GM21825 (cell line): ENCODE results near the gene SETD2.
A peak's percentile ranks its signal among the peaks of the same experiment; 100 is the strongest.
"Not testable (repeated sequence)": the region's sequence is repeated elsewhere in the genome, so short reads cannot be mapped to it uniquely, and the experiment has no call there.

Source experiments
- ATAC-seq: cut with Tn5 transposase; IDR thresholded peaks from one replicate; pipeline ENCODE4 v1.9.1; 2021; ENCODE audit warnings: mild to moderate bottlenecking, moderate library complexity; ENCODE audit not compliant: unreplicated experiment

SETD2 gene, protein sequence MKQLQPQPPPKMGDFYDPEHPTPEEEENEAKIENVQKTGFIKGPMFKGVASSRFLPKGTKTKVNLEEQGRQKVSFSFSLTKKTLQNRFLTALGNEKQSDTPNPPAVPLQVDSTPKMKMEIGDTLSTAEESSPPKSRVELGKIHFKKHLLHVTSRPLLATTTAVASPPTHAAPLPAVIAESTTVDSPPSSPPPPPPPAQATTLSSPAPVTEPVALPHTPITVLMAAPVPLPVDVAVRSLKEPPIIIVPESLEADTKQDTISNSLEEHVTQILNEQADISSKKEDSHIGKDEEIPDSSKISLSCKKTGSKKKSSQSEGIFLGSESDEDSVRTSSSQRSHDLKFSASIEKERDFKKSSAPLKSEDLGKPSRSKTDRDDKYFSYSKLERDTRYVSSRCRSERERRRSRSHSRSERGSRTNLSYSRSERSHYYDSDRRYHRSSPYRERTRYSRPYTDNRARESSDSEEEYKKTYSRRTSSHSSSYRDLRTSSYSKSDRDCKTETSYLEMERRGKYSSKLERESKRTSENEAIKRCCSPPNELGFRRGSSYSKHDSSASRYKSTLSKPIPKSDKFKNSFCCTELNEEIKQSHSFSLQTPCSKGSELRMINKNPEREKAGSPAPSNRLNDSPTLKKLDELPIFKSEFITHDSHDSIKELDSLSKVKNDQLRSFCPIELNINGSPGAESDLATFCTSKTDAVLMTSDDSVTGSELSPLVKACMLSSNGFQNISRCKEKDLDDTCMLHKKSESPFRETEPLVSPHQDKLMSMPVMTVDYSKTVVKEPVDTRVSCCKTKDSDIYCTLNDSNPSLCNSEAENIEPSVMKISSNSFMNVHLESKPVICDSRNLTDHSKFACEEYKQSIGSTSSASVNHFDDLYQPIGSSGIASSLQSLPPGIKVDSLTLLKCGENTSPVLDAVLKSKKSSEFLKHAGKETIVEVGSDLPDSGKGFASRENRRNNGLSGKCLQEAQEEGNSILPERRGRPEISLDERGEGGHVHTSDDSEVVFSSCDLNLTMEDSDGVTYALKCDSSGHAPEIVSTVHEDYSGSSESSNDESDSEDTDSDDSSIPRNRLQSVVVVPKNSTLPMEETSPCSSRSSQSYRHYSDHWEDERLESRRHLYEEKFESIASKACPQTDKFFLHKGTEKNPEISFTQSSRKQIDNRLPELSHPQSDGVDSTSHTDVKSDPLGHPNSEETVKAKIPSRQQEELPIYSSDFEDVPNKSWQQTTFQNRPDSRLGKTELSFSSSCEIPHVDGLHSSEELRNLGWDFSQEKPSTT (N-terminal part only)

DNA sequence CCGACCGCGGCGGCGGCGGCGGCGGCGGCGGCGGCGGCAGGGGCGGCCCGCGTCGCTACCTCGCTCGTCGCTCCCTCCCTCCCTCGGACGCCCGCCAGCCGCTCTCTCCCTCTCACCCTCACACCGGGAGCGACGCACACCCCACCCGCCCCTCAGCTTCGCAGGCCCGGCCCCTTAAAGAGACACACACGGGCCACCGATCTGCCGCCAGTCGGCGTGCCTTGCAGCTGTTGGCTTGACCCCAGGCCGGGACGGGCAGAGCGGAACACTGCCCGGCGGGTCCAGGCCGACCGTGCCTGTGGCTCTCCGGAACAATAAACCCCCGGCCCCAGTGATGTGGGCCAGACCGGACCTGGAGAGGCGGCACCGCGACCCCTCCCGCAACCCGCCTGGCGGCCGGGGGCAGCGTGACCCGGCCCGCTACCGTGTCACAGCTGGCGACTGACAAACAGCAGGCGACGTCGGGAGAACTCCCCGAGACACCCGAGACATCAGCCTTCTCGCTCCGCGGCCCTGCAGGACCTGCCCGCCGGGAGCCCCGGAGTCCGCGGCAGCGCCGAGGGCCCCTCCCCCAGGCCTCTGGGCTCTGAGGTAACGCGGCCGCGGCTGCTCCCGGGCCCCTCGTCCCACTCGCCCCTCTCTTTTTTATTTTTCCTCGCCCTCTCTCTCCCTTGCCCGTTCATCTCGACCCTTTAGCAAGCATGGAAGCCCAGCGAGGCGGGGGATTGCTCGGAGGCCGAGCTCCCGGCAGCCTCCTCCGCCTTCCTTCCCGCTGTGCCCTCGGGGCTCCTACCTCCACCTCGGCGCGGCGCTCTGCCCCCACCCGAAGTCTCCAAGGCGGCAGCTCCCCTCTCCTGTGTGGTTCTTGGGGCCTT lies at the start of gene SETD2:
Gene SETD2, minus strand, starts transcription at position 107 of the 875 bp plus-strand sequence. CDS start 189 bp downstream, outside the sequence.
- peak; percentile 68 for ATAC-seq

DNA sequence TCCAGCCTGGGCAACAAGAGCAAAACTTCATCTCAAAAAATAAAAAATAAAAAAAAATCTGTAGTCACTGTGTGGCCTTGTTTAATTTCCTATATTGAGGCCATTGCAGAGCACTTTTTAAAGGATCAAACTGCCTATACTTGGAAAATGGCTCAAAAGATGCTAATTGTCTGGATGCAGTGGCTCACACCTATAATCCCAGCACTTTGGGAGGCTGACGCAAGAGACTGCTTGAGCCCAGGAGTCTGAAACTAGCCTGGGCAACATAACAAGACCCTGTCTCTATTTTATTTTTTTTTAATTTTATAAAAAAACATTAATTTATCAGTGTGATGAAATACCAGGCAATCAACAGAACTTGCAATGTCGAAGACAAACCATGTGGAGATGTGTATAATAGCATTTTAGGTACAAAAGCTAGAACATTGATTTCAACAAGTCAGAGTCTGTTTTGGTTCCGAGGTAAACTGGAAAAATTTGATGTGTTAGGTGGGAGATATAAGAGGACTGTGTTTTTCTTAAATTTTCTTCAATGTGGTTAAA lies 47.0 kb upstream of the SETD2 start:
- ATAC-seq = no peak

DNA sequence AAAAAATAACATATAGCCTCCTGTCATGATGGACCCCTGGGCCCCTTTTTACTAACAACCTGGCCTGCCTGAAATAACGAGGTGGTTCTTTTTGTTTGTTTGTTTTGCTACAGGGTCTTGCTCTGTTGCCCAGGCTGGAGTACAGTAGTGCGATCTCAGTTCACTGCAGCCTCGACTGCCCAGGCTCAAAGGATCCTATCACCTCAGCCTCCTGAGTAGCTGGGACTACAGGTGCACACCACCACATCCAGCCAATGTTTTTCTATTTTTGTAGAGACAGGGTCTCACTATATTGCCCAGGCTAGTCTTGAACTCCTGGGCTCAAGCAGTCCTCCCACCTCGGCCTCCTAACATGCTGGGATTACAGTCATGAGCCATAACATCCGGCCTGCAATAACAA lies 42.1 kb upstream of the SETD2 start:
- not testable (repeated sequence) for ATAC-seq

DNA sequence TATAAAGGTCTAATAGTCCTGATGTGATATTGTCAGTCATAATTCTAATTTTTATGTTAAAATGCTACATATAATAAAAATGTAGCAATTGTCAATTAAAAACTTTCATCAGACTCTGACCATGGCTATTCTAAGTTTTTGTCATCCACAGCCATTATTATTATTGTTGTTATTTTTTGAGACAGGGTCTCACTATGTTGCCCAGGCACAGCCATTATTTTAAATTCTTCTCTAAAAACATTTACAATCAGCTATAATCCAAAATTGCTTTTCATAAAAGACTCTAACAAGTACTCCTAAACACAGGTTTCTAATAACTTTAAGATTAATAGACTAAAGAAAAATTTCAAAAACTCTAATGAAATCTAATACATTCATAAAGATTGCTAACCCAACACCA lies 41.0 kb upstream of the SETD2 start:
- no peak for ATAC-seq

DNA sequence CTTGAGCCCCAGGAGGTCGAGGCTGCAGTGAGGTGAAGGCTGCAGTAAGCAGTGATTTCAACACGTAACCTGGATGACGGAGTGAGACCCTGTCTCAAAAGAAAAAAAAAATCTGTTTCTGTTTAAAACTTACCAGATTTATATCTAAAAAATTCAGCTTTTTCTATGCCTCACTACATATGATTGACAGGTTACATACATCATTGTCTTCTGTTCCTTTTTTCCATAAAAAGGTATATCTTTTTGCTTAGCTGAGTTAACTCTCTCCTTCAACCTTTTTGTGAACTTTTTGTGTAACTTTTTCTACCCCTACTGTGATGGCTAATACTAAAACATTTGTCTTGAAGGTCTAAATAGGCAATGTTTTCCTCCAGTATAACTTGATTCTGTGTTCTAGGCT lies 38.6 kb upstream of the SETD2 start:
- no peak for ATAC-seq

DNA sequence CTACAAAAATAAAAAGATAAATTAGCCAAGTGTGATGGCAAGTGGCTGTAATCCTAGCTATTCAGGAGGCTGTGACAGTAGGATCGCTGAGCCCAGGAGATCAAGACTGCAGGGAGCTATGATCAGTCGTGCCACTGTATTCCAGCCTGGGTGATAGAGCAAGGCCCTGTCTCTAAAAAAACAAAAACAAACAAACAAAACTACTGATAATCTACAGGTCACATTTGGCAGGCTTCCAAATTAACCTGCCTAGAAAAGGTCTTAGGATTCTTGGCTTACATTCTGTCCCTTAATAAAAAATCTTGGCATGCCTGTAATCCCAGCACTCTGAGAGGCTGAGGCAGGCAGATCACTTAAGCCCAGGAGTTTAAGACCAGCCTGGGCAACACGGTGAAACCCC lies 33.4 kb upstream of the SETD2 start:
- ATAC-seq = no peak

DNA sequence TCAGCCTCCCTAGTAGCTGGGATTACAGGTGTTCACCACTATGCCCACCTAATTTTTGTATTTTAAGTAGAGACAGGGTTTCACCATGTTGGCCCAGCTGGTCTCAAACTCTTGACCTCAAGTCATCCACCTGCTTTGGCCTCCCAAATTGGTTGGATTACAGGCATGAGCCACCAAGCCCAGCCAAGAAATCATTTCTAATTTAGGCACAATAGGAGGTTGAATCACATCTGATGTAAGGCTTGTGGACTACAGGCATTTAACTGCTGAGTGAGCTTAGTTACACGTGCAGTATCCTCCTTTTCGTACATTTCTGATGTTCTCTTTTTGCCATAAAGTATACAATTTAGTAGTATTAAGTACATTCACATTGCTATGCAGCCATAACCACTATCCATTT lies 31.1 kb upstream of the SETD2 start:
- no peak for ATAC-seq

DNA sequence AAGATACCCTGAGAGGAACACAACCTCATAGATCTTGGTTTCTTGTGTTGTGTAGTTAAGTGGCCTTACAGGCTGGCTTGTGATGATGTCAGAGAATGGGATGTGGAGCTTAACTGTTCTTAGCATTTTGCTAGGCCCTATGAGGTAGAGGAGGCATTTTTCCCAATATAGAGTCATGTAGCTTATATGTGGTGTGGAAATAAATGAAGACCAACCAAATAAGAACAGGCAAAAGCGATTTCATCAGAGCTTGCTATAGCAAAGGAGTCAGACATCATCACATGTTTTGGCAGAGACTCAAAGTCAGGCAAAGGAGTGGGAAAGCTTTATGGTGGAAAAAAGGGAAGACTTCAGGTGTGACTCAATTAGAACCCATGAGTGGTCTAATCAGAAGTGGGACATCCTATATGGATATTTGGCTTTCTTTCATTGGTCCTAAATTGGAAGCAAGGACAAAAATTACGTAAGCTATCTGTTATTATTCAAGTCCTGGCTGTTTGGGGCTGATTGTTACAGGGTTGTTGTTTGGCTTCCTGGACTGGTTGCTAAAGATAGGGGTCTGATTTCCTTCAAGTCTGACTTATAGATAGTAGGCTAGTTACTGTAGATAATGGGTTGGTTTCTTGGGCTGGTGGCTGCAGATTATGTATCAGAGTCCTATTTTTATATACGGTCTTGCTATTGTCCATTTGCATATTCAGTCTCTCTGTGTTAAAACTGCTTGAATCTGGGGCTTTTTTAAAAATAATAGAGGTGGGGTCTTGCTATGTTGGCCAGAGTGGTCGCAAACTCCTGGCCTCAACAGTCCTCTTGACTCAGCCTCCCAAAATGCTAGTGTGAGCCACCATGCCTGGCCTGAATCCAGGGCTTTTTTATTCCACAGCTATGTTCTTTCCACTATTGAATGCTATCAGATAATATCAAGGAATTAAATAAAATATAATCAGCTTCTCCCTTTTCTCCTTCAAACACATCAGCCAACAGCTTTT lies 30.3 kb upstream of the SETD2 start:
- ATAC-seq = no peak

DNA sequence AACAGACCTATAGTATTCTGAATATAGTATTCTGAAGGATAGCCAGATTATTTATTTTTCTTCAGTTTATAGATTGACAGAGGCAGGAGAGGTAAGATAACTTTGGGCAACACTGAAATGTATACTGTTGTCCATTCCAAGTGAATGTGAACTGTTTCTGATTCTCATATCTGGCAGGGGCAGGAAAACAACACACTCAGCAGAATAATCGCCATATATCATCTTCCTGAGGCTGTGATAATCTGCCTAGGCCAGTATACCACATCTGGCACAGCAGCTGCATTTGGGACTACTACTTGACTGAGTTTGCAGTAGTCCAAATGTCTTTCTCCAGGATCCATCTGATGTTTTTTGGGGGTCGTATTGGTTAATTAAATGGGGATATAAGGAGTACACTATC lies 22.4 kb upstream of the SETD2 start:
- ATAC-seq = no peak

DNA sequence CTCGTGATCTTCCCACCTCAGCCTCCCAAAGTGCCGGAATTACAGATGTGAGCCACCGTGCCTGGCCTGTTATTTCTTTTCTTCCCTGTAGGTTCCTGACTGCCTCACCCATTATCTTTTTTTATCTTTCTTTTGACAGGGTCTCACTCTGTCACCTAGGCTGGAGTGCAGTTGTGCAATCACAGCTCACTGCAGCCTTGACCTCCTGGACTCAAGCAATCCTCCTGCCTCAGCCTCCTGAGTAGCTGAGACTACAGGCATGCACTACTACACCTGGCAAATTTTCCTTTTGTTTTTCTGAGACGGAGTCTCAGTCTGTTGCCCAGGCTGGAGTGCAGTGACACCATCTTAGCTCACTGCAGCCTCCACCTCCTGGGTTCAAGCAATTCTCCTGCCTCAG lies 17.8 kb upstream of the SETD2 start:
- not testable (repeated sequence) for ATAC-seq

DNA sequence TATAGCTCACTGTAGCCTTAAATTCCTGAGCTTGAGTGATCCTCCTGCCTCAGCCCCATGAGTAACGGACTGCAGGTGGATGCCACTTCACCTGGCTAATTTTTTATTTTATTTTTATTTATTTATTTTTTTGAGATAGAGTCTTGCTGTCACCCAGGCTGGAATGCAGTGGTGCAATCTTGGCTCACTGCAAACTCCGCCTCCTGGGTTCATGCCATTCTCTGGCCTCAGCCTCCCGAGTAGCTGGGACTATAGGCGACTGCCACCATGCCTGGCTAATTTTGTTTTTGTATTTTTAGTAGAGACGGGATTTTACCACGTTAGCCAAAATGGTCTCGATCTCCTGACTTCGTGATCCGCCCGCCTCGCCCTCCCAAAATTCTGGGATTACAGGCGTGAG lies 16.1 kb upstream of the SETD2 start:
- ATAC-seq = not testable (repeated sequence)

DNA sequence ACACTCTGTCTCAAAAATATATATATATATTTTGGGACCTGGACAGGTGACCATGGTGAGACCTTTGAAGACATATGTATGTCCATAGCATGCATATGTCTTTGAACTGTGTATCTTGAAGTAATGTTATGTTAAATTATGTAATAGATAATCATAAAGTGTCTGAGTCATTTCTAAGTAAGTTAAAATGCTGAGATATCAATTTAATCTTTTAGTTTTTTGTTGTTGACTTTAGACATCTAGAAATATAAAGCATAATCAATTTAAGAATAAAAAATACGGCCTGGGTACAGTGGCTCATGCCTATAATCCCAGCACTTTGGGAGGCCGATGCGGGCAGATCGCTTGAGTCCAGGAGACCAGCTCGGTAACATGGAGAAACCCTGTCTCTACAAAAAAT lies 12.7 kb upstream of the SETD2 start:
- ATAC-seq = no peak

DNA sequence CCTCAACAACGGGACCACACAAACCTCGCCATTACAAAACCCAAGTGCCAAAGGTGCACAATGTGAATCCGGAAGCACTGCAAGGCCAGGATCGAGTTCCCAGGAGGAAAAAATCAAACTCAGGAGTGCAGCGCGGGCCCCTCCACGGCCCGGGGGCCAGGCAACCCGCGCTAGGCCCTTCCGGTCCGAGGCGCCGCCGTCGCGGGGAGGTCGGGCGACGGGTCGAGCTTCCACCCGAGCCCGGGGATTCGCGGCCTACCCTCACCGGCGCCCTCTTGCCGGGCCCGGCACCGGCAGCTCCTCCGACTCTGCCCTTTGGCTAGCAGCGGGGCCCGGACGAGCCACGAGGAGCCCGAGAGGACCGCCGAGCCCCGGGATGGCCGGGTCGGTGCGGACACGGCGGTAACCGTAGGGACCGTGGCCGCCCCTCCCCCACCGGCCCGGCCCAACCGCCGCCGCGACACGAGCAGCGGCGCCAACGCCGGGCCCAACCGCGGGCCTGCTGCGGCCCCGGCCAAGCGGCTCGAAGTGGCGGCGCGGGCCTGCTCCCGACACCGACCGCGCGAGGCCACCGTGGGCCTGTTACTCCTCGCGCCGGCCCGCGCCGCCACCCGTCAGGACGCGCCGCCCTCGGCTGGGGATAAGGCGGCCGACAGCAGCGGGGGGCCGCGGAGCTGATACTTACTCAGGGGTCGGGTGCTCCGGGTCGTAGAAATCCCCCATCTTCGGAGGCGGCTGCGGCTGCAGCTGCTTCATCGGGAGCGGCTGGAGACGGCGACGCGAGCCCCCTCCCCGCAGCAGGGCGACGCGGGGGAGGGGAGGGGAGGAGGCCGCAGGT lies 525 bp downstream of the SETD2 start:
- peak; percentile 26 for ATAC-seq

DNA sequence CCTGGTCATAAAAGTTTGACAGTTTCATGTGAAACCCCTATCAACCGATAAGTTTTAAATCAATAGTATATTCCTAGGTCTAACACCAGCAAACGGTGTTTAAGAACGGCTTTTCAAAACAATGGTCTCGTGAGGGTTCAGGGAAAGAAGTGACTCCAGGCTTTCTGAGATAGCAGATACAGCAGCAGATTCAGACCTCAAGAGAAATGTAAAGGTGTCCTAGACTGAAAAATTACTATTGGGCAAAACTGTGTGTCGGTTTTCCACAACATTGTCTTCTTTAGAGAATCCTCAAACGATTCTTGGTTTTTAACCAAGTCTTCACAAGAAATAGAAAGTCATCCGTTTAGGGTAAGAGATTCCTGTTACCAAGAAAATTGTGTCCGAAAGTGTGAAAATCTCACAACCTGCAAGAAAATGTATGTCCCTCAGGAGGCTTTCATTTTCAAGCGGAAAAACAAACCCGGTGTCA lies 1.2 kb downstream of the SETD2 start:
- ATAC-seq = no peak

DNA sequence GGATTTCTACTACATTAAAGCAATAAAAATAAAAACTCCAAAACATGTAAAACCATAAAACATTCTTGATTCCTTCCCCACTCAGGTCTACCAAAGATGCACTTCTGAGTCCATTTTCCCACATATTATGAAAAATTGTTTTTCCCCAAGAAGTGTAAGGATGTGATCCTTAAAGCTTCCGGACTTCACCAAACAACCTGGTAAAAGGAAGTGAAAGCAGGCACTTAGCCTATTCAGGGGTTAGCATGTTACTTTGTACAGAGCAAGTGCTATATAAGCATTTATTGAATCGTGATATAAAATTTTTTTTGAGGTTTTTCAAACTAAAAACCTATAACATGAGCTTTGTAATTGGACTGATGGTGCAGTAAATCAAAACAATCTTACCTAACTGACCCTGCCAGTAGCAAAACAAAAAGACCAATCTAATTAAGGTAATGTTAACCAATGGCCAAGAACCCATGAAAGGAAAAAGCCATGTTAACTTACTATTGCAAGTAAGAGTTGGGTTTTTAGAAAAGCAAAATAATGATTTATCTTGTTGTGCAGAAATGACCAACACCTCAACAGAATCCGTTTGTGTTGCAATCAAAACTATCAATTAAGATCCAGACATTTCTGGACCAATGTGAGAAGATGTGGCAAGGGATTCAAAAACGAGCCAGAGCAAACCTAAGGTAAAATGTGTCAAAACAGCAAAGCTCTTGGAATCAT lies 1.8 kb downstream of the SETD2 start:
- ATAC-seq = no peak

DNA sequence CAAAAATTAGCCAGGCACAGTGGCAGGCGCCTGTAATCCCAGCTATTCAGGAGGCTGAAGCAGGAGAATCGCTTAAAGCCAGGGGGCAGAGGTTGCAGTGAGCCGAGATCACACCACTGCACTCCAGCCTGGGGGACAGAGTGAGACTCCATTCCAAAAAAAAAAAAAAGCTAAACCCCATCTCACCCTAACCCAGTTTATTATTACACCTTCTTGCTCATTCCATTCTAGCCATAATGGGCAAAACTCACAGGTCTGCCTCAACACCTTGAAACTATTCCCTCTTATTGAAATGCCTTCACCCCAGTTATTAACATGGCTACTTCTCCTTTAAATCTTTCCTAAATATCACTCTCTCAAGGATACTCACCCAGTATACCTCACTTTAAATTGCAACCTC lies 4.1 kb downstream of the SETD2 start:
- no peak for ATAC-seq

DNA sequence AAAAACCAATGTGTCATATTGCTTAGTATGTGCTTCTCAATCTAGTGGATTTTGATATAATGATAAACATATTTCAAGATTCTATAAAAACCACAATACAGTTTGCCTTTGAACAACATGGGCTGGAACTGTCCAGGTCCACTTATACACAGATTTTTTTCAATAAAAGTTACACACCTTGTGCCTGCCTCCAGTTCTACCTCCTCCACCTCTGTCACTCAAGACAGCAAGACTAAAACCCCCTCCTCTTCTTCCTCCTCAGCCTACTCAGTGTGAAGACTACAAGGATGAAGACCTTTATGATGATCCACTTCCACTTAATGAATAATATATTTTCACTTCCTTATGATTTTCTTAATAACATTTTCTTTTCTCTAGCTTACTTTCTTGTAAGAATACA lies 5.7 kb downstream of the SETD2 start:
- no peak for ATAC-seq
